HEK293 (cell line): ENCODE results near the gene PRKRA.

Experiments
- CTCF ChIA-PET: fragments of 350-600 bp; formaldehyde crosslinking; extraction: SDS; loops from one replicate; lab custom pipeline; 2021; ENCODE audit warnings: antibody characterized with exemption; lab: Yijun Ruan, JAX
- POLR2A ChIA-PET: fragments of 300-600 bp; formaldehyde crosslinking; extraction: SDS; loops from one replicate; lab custom pipeline; 2020; ENCODE audit warnings: antibody characterized with exemption, inconsistent platforms; lab: Yijun Ruan, JAX
- H3K27ac ChIP-seq: fragments of 200-500 bp; sonication (Bioruptor generic); 2 replicates; pipeline ENCODE4 v1.5.1; 2014; ENCODE audit warnings: low read depth, low read length, control low read depth, inconsistent platforms; ENCODE audit errors: extremely low read depth
- H3K36me3 ChIP-seq, 2 experiments: fragments of 200-500 bp in 1 of 2; sonication (Bioruptor generic) in 1 of 2; 1 replicate in 1 of 2; 2 replicates in 1 of 2; pipeline ENCODE4 v1.5.1; 2014 to 2017; ENCODE audit warnings: inconsistent platforms in 2 of 2, low read length in 2 of 2; ENCODE audit not compliant: control insufficient read depth in 2 of 2, insufficient read depth in 1 of 2
- H3K4me1 ChIP-seq: fragments of 200-500 bp; sonication (Bioruptor generic); 2 replicates; pipeline ENCODE4 v1.5.1; 2014; ENCODE audit warnings: mild to moderate bottlenecking, low read length, inconsistent platforms; ENCODE audit not compliant: control insufficient read depth, insufficient read depth
- H3K4me3 ChIP-seq: 2 replicates; pipeline ENCODE4 v1.5.1; 2011; ENCODE audit warnings: low read depth, mild to moderate bottlenecking, control low read depth, low read length, moderate library complexity
- H3K9me3 ChIP-seq: fragments of 200-500 bp; sonication (Bioruptor generic); 2 replicates; pipeline ENCODE4 v1.5.1; 2014; ENCODE audit warnings: low read depth, low read length, inconsistent platforms; ENCODE audit not compliant: control insufficient read depth, insufficient read depth
- AEBP2 ChIP-seq: fragments of 450-650 bp; formaldehyde crosslinking; IDR thresholded peaks from 2 replicates; pipeline ENCODE4 v1.5.1; 2016; ENCODE audit warnings: missing biosample characterization, missing genetic modification characterization, borderline replicate concordance
- BCL11B ChIP-seq: fragments of 450-650 bp; formaldehyde crosslinking; IDR thresholded peaks from 2 replicates; pipeline ENCODE4 v1.5.1; 2016; ENCODE audit warnings: low read depth, missing biosample characterization, missing genetic modification characterization
- SP7 ChIP-seq: fragments of 450-650 bp; formaldehyde crosslinking; IDR thresholded peaks from 2 replicates; pipeline ENCODE4 v1.5.1; 2016; ENCODE audit warnings: missing biosample characterization, missing genetic modification characterization
- ZBTB48 ChIP-seq: fragments of 450-650 bp; formaldehyde crosslinking; IDR thresholded peaks from 2 replicates; pipeline ENCODE4 v1.5.1; 2016; ENCODE audit warnings: missing biosample characterization, missing genetic modification characterization
- ZNF19 ChIP-seq: fragments of 450-650 bp; formaldehyde crosslinking; IDR thresholded peaks from 2 replicates; pipeline ENCODE4; 2016; ENCODE audit warnings: missing biosample characterization, missing genetic modification characterization, low read depth
- ZNF24 ChIP-seq: fragments of 450-650 bp; formaldehyde crosslinking; IDR thresholded peaks from 2 replicates; pipeline ENCODE4 v1.5.1; 2016; ENCODE audit warnings: missing biosample characterization, missing genetic modification characterization
- ZNF280D ChIP-seq: fragments of 450-650 bp; formaldehyde crosslinking; IDR thresholded peaks from 2 replicates; pipeline ENCODE4 v1.5.1; 2016; ENCODE audit warnings: missing biosample characterization, missing genetic modification characterization
- ZNF335 ChIP-seq: fragments of 450-650 bp; formaldehyde crosslinking; conservative IDR thresholded peaks from 2 replicates; pipeline ENCODE4 v1.5.1; 2016; ENCODE audit warnings: missing biosample characterization, missing genetic modification characterization
- ZNF366 ChIP-seq: fragments of 450-650 bp; formaldehyde crosslinking; conservative IDR thresholded peaks from 2 replicates; pipeline ENCODE4 v1.5.1; 2016; ENCODE audit warnings: missing biosample characterization, missing genetic modification characterization
- ZNF501 ChIP-seq: fragments of 450-650 bp; formaldehyde crosslinking; IDR thresholded peaks from 2 replicates; pipeline ENCODE4 v1.5.1; 2016; ENCODE audit warnings: missing biosample characterization, missing genetic modification characterization
- ZNF596 ChIP-seq: fragments of 450-650 bp; IDR thresholded peaks from 2 replicates; pipeline ENCODE4 v1.5.0; 2018; ENCODE audit warnings: missing biosample characterization, mild to moderate bottlenecking, missing genetic modification characterization, moderate library complexity
- ZNF660 ChIP-seq: fragments of 450-650 bp; IDR thresholded peaks from 2 replicates; pipeline ENCODE4 v1.5.1; 2018; ENCODE audit warnings: missing biosample characterization, mild to moderate bottlenecking, missing genetic modification characterization
- ZNF785 ChIP-seq: fragments of 450-650 bp; formaldehyde crosslinking; IDR thresholded peaks from 2 replicates; pipeline ENCODE4 v1.5.1; 2016; ENCODE audit warnings: missing biosample characterization, missing genetic modification characterization
- ZNF791 ChIP-seq: fragments of 450-650 bp; formaldehyde crosslinking; IDR thresholded peaks from 2 replicates; pipeline ENCODE4 v1.5.1; 2016; ENCODE audit warnings: missing biosample characterization, missing genetic modification characterization
- ZSCAN30 ChIP-seq: fragments of 450-650 bp; IDR thresholded peaks from 2 replicates; pipeline ENCODE4 v1.5.1; 2018; ENCODE audit warnings: missing biosample characterization, mild to moderate bottlenecking, missing genetic modification characterization, moderate library complexity

The PRKRA gene

GRCh38 chr2:178452334-178452733, 1.4 kb upstream of the PRKRA start (continued):
- TF ChIP-seq ZNF280D (tag by site-specific recombination) (no peak), ZNF24 (tag by site-specific recombination) (no peak)
- TF ChIP-seq, all 188 proteins: peak for 0

- TF ChIP-seq ZSCAN30 (no peak), ZNF791 (tag by site-specific recombination) (no peak), ZNF660 (tag by site-specific recombination) (0 out of 2 replicates have a peak, but pooled peaks have one; percentile 32), ZNF596 (tag by site-specific recombination) (peak; percentile 51; the same call in 1 of the 2 replicates), SP7 (tag by site-specific recombination) (no peak), ZNF785 (no peak), ZBTB48 (tag by site-specific recombination) (peak; percentile 78)
- H3K9me3 ChIP-seq: no peaks in the 10 kb centered on the region
- H3K4me1 ChIP-seq: 0 out of 2 replicates have a peak, but pooled peaks cover 9% of the 10 kb centered on the region
- peak overlapping the region; percentile 83 for H3K27ac ChIP-seq
- ChIA-PET POLR2A (interaction anchor here (0.6 to 2.1 kb wide), 21 partner anchors 13 to 805 kb away, joined by 3 to 33 read pairs (median 6); partner anchors contain the start of genes PDE11A, PLEKHA3 and RBM45), CTCF (interaction anchor here (3.3 kb wide), 1 partner anchor 36 kb away, joined by 16 read pairs; no protein-coding TSS in a partner anchor)
- peaks cover 9 to 39% of the 10 kb centered on the region in 2 experiments for H3K36me3 ChIP-seq
- peak overlapping the region; percentile 92 for H3K4me3 ChIP-seq
Observed at GRCh38 chr2:178450524-178450773, 526 bp downstream of the PRKRA start.

GRCh38 chr2:178449700-178450523, 1.1 kb downstream of the PRKRA start:
- POLR2A ChIA-PET: interaction anchor here (0.6 to 2.1 kb wide), 8 partner anchors 15 to 337 kb away, joined by 5 to 33 read pairs (median 10); partner anchors contain the start of gene RBM45
- Histone ChIP-seq H3K36me3 (peaks cover 9 to 44% of the 10 kb centered on the region in 2 experiments), H3K4me1 (0 out of 2 replicates have a peak, but pooled peaks cover 9% of the 10 kb centered on the region), H3K9me3 (no peaks in the 10 kb centered on the region), H3K4me3 (peak overlapping the region; percentile 92), H3K27ac (peak overlapping the region; percentile 83)
- CTCF ChIA-PET: interaction anchor here (0.7 to 3.3 kb wide), 4 partner anchors 35 to 144 kb away, joined by 3 to 16 read pairs (median 4); no protein-coding TSS in a partner anchor
- no peak for TF ChIP-seq AEBP2
- TF ChIP-seq ZNF366: 0 out of 2 replicates have a peak, but pooled peaks have one; percentile 12
- 0 out of 2 replicates have a peak, but pooled peaks have one; percentile 57 for TF ChIP-seq ZNF335 (tag by site-specific recombination)
- no peak for TF ChIP-seq BCL11B (tag by site-specific recombination)
- TF ChIP-seq ZNF501 (tag by site-specific recombination): 0 out of 2 replicates have a peak, but pooled peaks have one; percentile 23
- TF ChIP-seq ZNF19 (tag by site-specific recombination): no peak
